ENCODE measurements around the gene OGDH.
"Not testable (repeated sequence)": the region's sequence is repeated elsewhere in the genome, so short reads cannot be mapped to it uniquely, and the experiment has no call there.

OGDH gene

DNA sequence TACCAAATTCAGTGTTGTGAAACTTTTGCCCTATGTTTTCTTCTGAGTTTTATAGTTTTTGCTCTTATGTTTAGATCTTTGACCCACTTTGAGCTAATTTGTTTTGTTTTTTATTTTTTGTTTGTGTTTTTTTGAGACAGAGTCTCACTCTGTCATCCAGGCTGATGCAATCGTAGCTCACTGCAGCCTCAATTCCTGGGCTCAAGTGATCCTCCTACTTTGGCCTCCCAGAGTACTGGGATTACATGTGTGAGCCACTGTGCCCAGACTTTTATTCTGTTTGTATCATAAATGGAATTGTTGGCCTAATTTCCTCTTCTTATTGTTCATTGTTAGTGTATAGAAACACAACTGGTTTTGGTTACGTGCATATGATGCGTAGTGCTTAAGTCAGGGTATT, 99.0 kb downstream of the OGDH start:
- DNase-seq (ENCODE audit: low read depth, low spot score): no peak

GRCh38 chr7:44706788-44707557, 100.5 kb downstream of the OGDH start:
- DNase-seq (ENCODE audit: low read depth, low spot score): no peak

- DNase-seq (ENCODE audit: low read depth, low spot score): no peak
These were observed 101.3 kb downstream of the OGDH start for GRCh38 chr7:44707558-44708230.

- no peak for DNase-seq (ENCODE audit: low read depth, low spot score)
These were observed 102.8 kb downstream of the OGDH start for GRCh38 chr7:44709011-44709915.

- DNase-seq (ENCODE audit: low read depth, low spot score): no peak
These were observed 103.6 kb downstream of the OGDH start for GRCh38 chr7:44709945-44710596.

DNA sequence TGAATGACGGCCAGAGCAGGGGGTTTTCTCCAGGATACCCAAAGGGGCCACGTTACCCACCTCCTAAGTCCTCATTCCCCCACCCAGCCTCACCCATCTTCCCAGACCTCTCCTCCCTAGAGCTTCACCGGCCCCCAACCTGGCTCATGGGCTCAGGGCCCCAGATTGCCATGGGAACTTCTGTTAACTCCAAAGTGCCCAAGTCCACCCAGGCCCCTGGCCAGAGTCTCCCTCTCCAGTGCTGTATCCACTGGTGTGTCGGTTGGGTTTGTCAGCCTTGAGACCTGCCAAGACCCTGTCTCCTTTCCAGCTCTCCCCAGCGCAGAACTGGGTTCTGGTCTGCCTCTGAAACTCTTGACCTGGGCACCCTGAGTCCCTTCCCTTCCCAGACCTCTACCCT, 105.1 kb downstream of the OGDH start:
- no peak for DNase-seq (ENCODE audit: low read depth, low spot score)

DNA sequence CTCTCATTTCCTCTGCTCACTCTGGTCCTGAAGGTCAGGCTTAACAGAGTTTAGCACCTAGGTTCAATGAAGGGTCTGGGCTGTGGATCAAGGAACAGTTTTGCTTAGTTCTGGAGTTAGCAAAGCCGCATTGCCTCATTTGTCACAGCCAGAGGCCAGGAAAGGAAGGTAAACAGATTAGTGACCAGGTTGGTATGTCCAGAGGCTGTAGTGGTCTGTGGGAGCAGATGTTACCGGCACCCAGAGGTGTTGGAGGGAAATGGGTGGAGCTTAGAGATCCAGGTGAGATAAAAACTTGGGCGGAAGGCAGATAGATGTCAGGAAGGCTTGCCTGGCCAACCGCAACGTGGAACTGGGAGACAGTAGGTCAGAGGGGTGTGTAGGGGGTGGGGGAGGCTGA, 105.6 kb downstream of the OGDH start:
- DNase-seq (ENCODE audit: low read depth, low spot score): no peak

- no peak for DNase-seq (ENCODE audit: low read depth, low spot score)
These were observed 106.7 kb downstream of the OGDH start for GRCh38 chr7:44713141-44713540.

GRCh38 chr7:44713680-44714335, 107.4 kb downstream of the OGDH start:
- DNase-seq (ENCODE audit: low read depth, low spot score): no peak

GRCh38 chr7:44716205-44716604, 109.8 kb downstream of the OGDH start:
- DNase-seq (ENCODE audit: low read depth, low spot score): no peak

GRCh38 chr7:44720301-44720700, 113.9 kb downstream of the OGDH start:
- no peak for DNase-seq (ENCODE audit: low read depth, low spot score)

DNA sequence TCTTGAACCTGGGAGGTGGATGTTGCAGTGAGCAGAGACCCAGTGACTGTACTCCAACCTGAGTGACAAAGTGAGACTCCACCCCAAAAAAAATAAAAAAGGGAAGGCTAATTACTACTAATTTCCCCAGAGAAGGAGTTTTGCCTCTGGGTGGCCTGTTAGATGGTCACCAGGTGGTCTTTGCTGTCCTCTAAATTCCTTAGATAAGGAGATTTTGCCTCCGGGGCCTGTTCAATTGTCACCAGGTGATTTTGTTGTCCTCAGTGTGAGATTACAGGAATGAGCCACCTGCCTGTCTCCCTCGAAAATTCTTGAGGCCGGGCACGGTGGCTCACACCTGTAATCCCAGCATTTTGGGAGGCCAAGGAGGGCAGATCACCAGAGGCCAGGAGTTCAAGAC, 117.8 kb downstream of the OGDH start:
- DNase-seq (ENCODE audit: low read depth, low spot score): no peak

DNA sequence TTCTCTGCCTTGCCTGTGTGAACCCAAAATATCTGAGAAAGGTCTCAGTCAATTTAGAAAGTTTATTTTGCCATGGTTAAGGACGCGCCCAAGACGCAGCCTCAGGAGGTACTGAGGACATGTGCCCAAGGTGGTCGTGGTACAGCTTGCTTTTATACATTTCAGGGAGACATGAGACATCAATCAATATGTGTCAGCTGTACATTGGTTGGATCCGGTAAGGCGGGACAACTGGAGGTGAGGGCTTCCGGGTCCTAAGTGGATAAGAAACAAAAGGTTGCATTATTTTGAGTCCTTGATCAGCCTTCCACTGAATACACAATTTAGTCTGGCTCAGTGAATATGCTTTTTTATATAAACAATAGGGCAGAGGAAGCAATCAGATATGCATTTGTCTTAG, 119.8 kb downstream of the OGDH start:
- not testable (repeated sequence) for DNase-seq (ENCODE audit: low read depth, low spot score)

DNA sequence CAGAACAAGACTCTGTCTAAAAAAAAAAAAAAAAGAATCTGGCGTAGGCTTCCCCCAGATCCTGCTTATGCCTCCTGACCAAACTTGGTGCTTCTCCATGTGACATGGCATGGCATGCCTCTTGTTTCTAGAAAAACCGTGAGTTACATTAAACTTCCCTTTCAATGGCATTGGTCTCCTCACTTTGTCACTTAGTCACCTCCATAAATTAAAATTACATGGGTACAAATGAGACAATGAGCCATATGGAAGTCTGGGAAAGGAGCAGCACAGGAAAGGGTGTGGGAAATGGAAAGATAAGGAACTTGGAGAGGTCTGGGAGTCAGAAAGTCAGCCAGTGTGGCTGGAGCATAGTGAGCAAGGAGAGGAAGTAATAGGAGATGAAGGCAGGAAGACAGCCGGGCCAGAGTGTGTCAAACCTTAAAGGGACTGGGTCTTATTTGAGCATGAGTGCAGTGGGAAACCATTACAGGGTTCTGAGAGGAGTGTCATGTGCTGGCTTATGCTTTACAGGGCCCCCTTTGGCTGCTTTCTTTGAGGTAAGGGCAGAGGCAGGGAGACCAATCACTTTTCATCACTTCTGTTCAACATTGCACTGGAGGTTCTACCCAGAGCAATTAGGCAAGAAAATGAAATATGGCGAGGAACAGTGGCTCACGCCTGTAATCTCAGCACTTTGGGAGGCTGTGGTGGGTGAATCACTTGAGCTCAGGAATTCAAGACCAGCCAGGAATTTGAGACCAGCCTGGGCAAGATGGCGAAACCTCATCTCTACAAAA, 120.9 kb downstream of the OGDH start:
- DNase-seq (ENCODE audit: low read depth, low spot score): no peak

GRCh38 chr7:44727937-44728262, 121.5 kb downstream of the OGDH start:
- DNase-seq (ENCODE audit: low read depth, low spot score): no peak

- DNase-seq (ENCODE audit: low read depth, low spot score): no peak
These were observed 123.6 kb downstream of the OGDH start for GRCh38 chr7:44729949-44730590.

DNA sequence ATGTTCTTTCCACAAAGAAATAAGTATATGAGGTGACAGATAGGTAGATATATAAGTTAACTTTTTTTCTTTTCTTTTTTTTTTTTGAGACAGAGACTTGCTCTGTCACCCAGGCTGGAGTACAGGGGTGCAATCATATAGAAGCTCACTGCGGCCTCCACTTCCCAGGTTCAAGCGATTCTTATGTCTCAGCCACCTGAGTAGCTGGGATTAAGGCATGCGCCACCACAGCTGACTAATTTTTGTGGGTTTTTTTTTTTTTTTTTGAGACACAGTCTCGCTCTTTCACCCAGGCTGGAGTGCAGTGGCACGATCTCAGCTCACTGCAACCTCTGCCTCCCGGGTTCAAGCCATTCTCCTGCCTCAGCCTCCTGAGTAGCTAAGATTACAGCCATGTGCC, 126.5 kb downstream of the OGDH start:
- not testable (repeated sequence) for DNase-seq (ENCODE audit: low read depth, low spot score)

- DNase-seq (ENCODE audit: low read depth, low spot score): no peak
These were observed 127.5 kb downstream of the OGDH start for GRCh38 chr7:44733708-44734481.
